WTC11 (cell line): Measurements from ENCODE around the gene APLF.

ENCODE experiments used
- TF ChIP-seq, protein P1 (sequence below): fragments of 200-600 bp; IDR thresholded peaks from 2 replicates; pipeline ENCODE4 v1.8.0; 2022; ENCODE audit warnings: antibody characterized with exemption
- TF ChIP-seq, protein P2 (sequence below): sonication (generic); formaldehyde crosslinking; IDR thresholded peaks from 2 replicates; pipeline ENCODE4 v1.8.0; 2022; ENCODE audit warnings: missing genetic modification reagents
- TF ChIP-seq, protein P3 (sequence below): sonication (generic); formaldehyde crosslinking; conservative IDR thresholded peaks from 2 replicates; pipeline ENCODE4 v1.8.1; 2023; ENCODE audit warnings: mild to moderate bottlenecking, low read depth, missing genetic modification reagents, moderate library complexity

DNA sequence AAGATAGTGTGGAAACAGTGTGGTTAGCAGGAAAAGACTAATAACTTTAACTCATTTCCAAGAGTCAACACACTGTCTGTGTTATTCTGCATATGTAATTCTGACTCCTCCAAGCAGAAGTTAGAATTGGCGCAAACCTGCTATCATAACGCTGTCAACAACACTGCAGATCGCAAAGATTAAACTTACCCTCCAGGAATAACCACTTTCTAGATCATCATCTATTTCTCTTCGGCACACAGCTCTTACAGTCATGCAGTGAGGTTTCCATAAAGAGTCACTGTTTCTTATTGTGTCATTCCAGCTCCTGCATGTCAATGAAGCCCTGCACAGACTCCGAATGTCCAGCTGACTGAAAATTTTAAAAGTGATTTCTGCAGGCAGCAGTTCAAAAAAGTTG lies 2.7 kb upstream of the APLF start:
- TF ChIP-seq, protein P1, sequence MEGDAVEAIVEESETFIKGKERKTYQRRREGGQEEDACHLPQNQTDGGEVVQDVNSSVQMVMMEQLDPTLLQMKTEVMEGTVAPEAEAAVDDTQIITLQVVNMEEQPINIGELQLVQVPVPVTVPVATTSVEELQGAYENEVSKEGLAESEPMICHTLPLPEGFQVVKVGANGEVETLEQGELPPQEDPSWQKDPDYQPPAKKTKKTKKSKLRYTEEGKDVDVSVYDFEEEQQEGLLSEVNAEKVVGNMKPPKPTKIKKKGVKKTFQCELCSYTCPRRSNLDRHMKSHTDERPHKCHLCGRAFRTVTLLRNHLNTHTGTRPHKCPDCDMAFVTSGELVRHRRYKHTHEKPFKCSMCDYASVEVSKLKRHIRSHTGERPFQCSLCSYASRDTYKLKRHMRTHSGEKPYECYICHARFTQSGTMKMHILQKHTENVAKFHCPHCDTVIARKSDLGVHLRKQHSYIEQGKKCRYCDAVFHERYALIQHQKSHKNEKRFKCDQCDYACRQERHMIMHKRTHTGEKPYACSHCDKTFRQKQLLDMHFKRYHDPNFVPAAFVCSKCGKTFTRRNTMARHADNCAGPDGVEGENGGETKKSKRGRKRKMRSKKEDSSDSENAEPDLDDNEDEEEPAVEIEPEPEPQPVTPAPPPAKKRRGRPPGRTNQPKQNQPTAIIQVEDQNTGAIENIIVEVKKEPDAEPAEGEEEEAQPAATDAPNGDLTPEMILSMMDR, result no peak
- TF ChIP-seq, protein P2, sequence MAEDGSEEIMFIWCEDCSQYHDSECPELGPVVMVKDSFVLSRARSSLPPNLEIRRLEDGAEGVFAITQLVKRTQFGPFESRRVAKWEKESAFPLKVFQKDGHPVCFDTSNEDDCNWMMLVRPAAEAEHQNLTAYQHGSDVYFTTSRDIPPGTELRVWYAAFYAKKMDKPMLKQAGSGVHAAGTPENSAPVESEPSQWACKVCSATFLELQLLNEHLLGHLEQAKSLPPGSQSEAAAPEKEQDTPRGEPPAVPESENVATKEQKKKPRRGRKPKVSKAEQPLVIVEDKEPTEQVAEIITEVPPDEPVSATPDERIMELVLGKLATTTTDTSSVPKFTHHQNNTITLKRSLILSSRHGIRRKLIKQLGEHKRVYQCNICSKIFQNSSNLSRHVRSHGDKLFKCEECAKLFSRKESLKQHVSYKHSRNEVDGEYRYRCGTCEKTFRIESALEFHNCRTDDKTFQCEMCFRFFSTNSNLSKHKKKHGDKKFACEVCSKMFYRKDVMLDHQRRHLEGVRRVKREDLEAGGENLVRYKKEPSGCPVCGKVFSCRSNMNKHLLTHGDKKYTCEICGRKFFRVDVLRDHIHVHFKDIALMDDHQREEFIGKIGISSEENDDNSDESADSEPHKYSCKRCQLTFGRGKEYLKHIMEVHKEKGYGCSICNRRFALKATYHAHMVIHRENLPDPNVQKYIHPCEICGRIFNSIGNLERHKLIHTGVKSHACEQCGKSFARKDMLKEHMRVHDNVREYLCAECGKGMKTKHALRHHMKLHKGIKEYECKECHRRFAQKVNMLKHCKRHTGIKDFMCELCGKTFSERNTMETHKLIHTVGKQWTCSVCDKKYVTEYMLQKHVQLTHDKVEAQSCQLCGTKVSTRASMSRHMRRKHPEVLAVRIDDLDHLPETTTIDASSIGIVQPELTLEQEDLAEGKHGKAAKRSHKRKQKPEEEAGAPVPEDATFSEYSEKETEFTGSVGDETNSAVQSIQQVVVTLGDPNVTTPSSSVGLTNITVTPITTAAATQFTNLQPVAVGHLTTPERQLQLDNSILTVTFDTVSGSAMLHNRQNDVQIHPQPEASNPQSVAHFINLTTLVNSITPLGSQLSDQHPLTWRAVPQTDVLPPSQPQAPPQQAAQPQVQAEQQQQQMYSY (CRISPR knock-in tag), result no peak
- TF ChIP-seq, protein P3, sequence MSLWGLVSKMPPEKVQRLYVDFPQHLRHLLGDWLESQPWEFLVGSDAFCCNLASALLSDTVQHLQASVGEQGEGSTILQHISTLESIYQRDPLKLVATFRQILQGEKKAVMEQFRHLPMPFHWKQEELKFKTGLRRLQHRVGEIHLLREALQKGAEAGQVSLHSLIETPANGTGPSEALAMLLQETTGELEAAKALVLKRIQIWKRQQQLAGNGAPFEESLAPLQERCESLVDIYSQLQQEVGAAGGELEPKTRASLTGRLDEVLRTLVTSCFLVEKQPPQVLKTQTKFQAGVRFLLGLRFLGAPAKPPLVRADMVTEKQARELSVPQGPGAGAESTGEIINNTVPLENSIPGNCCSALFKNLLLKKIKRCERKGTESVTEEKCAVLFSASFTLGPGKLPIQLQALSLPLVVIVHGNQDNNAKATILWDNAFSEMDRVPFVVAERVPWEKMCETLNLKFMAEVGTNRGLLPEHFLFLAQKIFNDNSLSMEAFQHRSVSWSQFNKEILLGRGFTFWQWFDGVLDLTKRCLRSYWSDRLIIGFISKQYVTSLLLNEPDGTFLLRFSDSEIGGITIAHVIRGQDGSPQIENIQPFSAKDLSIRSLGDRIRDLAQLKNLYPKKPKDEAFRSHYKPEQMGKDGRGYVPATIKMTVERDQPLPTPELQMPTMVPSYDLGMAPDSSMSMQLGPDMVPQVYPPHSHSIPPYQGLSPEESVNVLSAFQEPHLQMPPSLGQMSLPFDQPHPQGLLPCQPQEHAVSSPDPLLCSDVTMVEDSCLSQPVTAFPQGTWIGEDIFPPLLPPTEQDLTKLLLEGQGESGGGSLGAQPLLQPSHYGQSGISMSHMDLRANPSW (CRISPR knock-in tag), result no peak
